Lower leg skin (tissue), 4 donors: ENCODE measurements around the gene RNF13. TPM values are rescaled to one million over a fixed set of nuclear protein-coding genes. Genes with fewer than 3 reads are reported as not detected.

Experiments
- DNase-seq, 2 donors: peaks; one replicate each; pipeline ENCODE4 v3.0.0-alpha.2; 2019; ENCODE audit warnings: low spot score in 2 of 2
- H3K4me3 ChIP-seq: fragments of 200-600 bp; sonication (generic); 2 replicates; pipeline ENCODE4 v1.5.1; 2017; ENCODE audit warnings: mild to moderate bottlenecking, low read depth; ENCODE audit not compliant: poor library complexity, severe bottlenecking
- CTCF ChIP-seq, 3 donors: fragments of 450-650 bp; IDR thresholded peaks; one replicate each; pipeline ENCODE4 v1.5.1; 2016; ENCODE audit warnings: antibody characterized with exemption in 3 of 3, mild to moderate bottlenecking in 3 of 3, moderate library complexity in 2 of 3
- POLR2A ChIP-seq, 2 donors: fragments of 450-650 bp; IDR thresholded peaks; one replicate each; pipeline ENCODE4 v1.6.1; 2016 to 2017; ENCODE audit warnings: antibody characterized with exemption in 2 of 2, mild to moderate bottlenecking in 1 of 2, moderate library complexity in 1 of 2
- WGBS, 2 donors: methylation state at CpG; one replicate each; pipeline ENCODE4 v1.1.5; 2018; 5-methylcytosine and 5-hydroxymethylcytosine counted together
- intact Hi-C: fragments of 100-400 bp; cut with DNase I; formaldehyde crosslinking; loops from one replicate; pipeline ENCODE4 v1.15.0; 2023; ENCODE audit warnings: low total_unique reads
- total RNA-seq, 4 donors: library from RNA; depleted of rRNA; stranded (reverse); fragments of >200 nt; gene quantifications; one replicate each; pipeline ENCODE4 v1.1.0, GENCODE V29; 2016

RNF13 gene
- total RNA-seq, 4 donors from 2014 or later: 53.1 to 101 (median 86.5) TPM

- intact Hi-C loops: no loop called here
- TF ChIP-seq POLR2A (IDR thresholded peaks at IDR 0.05) (no peak), CTCF (IDR thresholded peaks at IDR 0.05) (no peak)
- no peak for DNase-seq
- no peak overlapping the region for H3K4me3 ChIP-seq
Observed at GRCh38 chr3:149959443-149959842, 146.4 kb downstream of the RNF13 start.

GRCh38 chr3:149963485-149963884 is 150.5 kb downstream of the RNF13 start:
- DNase-seq: no peak
- intact Hi-C loops: no loop called here
- H3K4me3 ChIP-seq: no peak overlapping the region
- 92 to 100% methylated on average over 2 of the region's 2 CpGs for WGBS, 2 donors
- no peak for TF ChIP-seq CTCF (IDR thresholded peaks at IDR 0.05)
- no peak for TF ChIP-seq POLR2A (IDR thresholded peaks at IDR 0.05)

- no peak for TF ChIP-seq POLR2A (IDR thresholded peaks at IDR 0.05)
- TF ChIP-seq CTCF (IDR thresholded peaks at IDR 0.05): no peak
- DNase-seq: no peak
- H3K4me3 ChIP-seq: no peak overlapping the region
- intact Hi-C loops: no loop called here
Observed at GRCh38 chr3:149964291-149964690, 151.3 kb downstream of the RNF13 start.

- no peak for DNase-seq
- H3K4me3 ChIP-seq: no peak overlapping the region
- TF ChIP-seq CTCF (IDR thresholded peaks at IDR 0.05) (no peak), POLR2A (IDR thresholded peaks at IDR 0.05) (no peak)
- intact Hi-C loops: no loop called here
Observed at GRCh38 chr3:149965278-149965677, 152.3 kb downstream of the RNF13 start.

- DNase-seq: no peak
- TF ChIP-seq CTCF (IDR thresholded peaks at IDR 0.05) (no peak), POLR2A (IDR thresholded peaks at IDR 0.05) (no peak)
- no peak overlapping the region for H3K4me3 ChIP-seq
- intact Hi-C loops: no loop called here
- WGBS, 2 donors: 13 to 16% methylated on average over 9 of the region's 9 CpGs
Observed at GRCh38 chr3:149967086-149967685, 154.2 kb downstream of the RNF13 start.

- WGBS, 2 donors: 89 to 90% methylated on average over 8 of the region's 8 CpGs
- H3K4me3 ChIP-seq: no peak overlapping the region
- no peak for TF ChIP-seq CTCF (IDR thresholded peaks at IDR 0.05)
- no peak for TF ChIP-seq POLR2A (IDR thresholded peaks at IDR 0.05)
- no peak for DNase-seq
- intact Hi-C loops: no loop called here
Observed at GRCh38 chr3:149968216-149968615, 155.2 kb downstream of the RNF13 start.
